NK-92 (cell line): ENCODE results near the gene KRTAP2-3.
"Not testable (repeated sequence)": the region's sequence is repeated elsewhere in the genome, so short reads cannot be mapped to it uniquely, and the experiment has no call there.

ENCODE experiments used
- DNase-seq: peaks from one replicate; lab custom pipeline; 2025; ENCODE audit not compliant: unreplicated experiment; lab: John Stamatoyannopoulos, UW

KRTAP2-3 gene

GRCh38 chr17:41069031-41069430 lies 9.1 kb upstream of the KRTAP2-3 start:
- no peak for DNase-seq

- DNase-seq: no peak
Observed at GRCh38 chr17:41067281-41067680, 7.4 kb upstream of the KRTAP2-3 start.

- DNase-seq: no peak
Observed at GRCh38 chr17:41065829-41066624, 6.1 kb upstream of the KRTAP2-3 start, which contains the start of gene KRTAP2-4. KRTAP2-4 (minus strand) TSS chr17:41065879; CDS start chr17:41065845, 34 bp downstream.

- DNase-seq: not testable (repeated sequence)
Observed at GRCh38 chr17:41065016-41065689, 5.2 kb upstream of the KRTAP2-3 start.

GRCh38 chr17:41064301-41064700 lies 4.4 kb upstream of the KRTAP2-3 start:
- no peak for DNase-seq

GRCh38 chr17:41063449-41063848 lies 3.5 kb upstream of the KRTAP2-3 start:
- DNase-seq: no peak

GRCh38 chr17:41061964-41062363 lies 2.0 kb upstream of the KRTAP2-3 start:
- DNase-seq: no peak

GRCh38 chr17:41059276-41060051 lies 450 bp downstream of the KRTAP2-3 start:
- not testable (repeated sequence) for DNase-seq

GRCh38 chr17:41058741-41059140 lies 1.2 kb downstream of the KRTAP2-3 start:
- no peak for DNase-seq

- no peak for DNase-seq
Observed at GRCh38 chr17:41057547-41057946, 2.4 kb downstream of the KRTAP2-3 start.

- not testable (repeated sequence) for DNase-seq
Observed at GRCh38 chr17:41055130-41055529, 4.8 kb downstream of the KRTAP2-3 start, which contains the start of gene KRTAP2-2. KRTAP2-2 (minus strand) TSS chr17:41055230; CDS start chr17:41055211, 19 bp downstream.

GRCh38 chr17:41054556-41054955 lies 5.4 kb downstream of the KRTAP2-3 start:
- not testable (repeated sequence) for DNase-seq

GRCh38 chr17:41054025-41054424 lies 5.9 kb downstream of the KRTAP2-3 start:
- DNase-seq: no peak

- DNase-seq: no peak
Observed at GRCh38 chr17:41052566-41052965, 7.3 kb downstream of the KRTAP2-3 start.

- DNase-seq: no peak
Observed at GRCh38 chr17:41049110-41049509, 10.8 kb downstream of the KRTAP2-3 start.

GRCh38 chr17:41048441-41048840 lies 11.5 kb downstream of the KRTAP2-3 start:
- DNase-seq: no peak

- DNase-seq: not testable (repeated sequence)
Observed at GRCh38 chr17:41046735-41047465, 13.0 kb downstream of the KRTAP2-3 start, which contains the start of gene KRTAP2-1. KRTAP2-1 (minus strand) TSS chr17:41047316; CDS start chr17:41047267, 49 bp downstream.

GRCh38 chr17:41042953-41043352 lies 17.0 kb downstream of the KRTAP2-3 start:
- DNase-seq: no peak

GRCh38 chr17:41040783-41041571 lies 18.9 kb downstream of the KRTAP2-3 start, which contains the start of gene KRTAP1-1:
KRTAP1-1 (minus strand) TSS chr17:41041450; CDS start chr17:41041397, 53 bp downstream.
- DNase-seq: not testable (repeated sequence)
